CD14-positive monocyte (primary cell): ENCODE data around the gene ZC3HAV1. TPM values are rescaled to one million over a fixed set of nuclear protein-coding genes. Genes with fewer than 3 reads are reported as not detected.

Experiments
- DNase-seq, 3 donors: peaks; one replicate each; pipeline ENCODE4 v3.0.0-alpha.2; 2011 to 2022
- H2AFZ ChIP-seq: 2 replicates; pipeline ENCODE4 v1.6.0; 2012; ENCODE audit warnings: mild to moderate bottlenecking, low read depth, low read length, inconsistent platforms; ENCODE audit not compliant: insufficient read depth, poor library complexity, severe bottlenecking
- H3K27ac ChIP-seq, 2 donors: 1 replicate in 1 of 2; 2 replicates in 1 of 2; pipeline ENCODE4 v1.5.1; 2012 to 2013; ENCODE audit warnings: low read length in 2 of 2, control low read depth in 1 of 2, inconsistent platforms in 1 of 2, low read depth in 1 of 2, mild to moderate bottlenecking in 1 of 2
- H3K27me3 ChIP-seq, 2 donors: one replicate each; pipeline versions ENCODE4 v1.6.0 to v1.6.1; 2011 to 2013; ENCODE audit warnings: low read length in 2 of 2; ENCODE audit not compliant: control insufficient read depth in 2 of 2, insufficient read depth in 2 of 2
- H3K36me3 ChIP-seq, 2 donors: replicated peaks in 1 of 2; 1 replicate in 1 of 2; 2 replicates in 1 of 2; pipeline versions ENCODE4 v1.5.1 to v1.6.1; 2012 to 2013; ENCODE audit warnings: low read length in 2 of 2, control low read depth in 1 of 2, inconsistent platforms in 1 of 2, mild to moderate bottlenecking in 1 of 2; ENCODE audit not compliant: insufficient read depth in 2 of 2, control insufficient read depth in 1 of 2
- H3K4me1 ChIP-seq, 2 donors: 1 replicate in 1 of 2; 2 replicates in 1 of 2; pipeline versions ENCODE4 v1.5.1 to v1.6.1; 2012 to 2013; ENCODE audit warnings: low read length in 2 of 2, control low read depth in 1 of 2, inconsistent platforms in 1 of 2, mild to moderate bottlenecking in 1 of 2, moderate library complexity in 1 of 2; ENCODE audit not compliant: insufficient read depth in 2 of 2, control insufficient read depth in 1 of 2
- H3K4me2 ChIP-seq: replicated peaks from 2 replicates; pipeline ENCODE3; 2012; ENCODE audit warnings: low read length, moderate library complexity, mild to moderate bottlenecking; ENCODE audit not compliant: poor library complexity, severe bottlenecking; ENCODE audit errors: extremely low read depth
- H3K4me3 ChIP-seq, 3 experiments: fragments of 200-600 bp in 1 of 3; sonication (generic) in 1 of 3; replicated peaks in 1 of 3; 1 replicate in 2 of 3; 2 replicates in 1 of 3; pipeline ENCODE4 v1.5.1; 2011 to 2013; ENCODE audit warnings: low read length in 3 of 3, mild to moderate bottlenecking in 3 of 3, control low read depth in 2 of 3, low read depth in 2 of 3, inconsistent platforms in 1 of 3, moderate library complexity in 1 of 3
- H3K79me2 ChIP-seq: 2 replicates; pipeline ENCODE4 v1.6.0; 2012; ENCODE audit warnings: mild to moderate bottlenecking, control low read depth, inconsistent platforms, low read length, moderate library complexity; ENCODE audit not compliant: insufficient read depth
- H3K9ac ChIP-seq: 2 replicates; pipeline ENCODE4 v1.6.0; 2017; ENCODE audit warnings: low read length, mild to moderate bottlenecking; ENCODE audit not compliant: insufficient read depth, poor library complexity, severe bottlenecking
- H3K9me3 ChIP-seq, 2 donors: replicated peaks in 1 of 2; 1 replicate in 1 of 2; 2 replicates in 1 of 2; pipeline versions ENCODE4 v1.5.1 to v1.6.1; 2012 to 2013; ENCODE audit warnings: low read length in 2 of 2, control low read depth in 1 of 2; ENCODE audit not compliant: control insufficient read depth in 1 of 2, insufficient read depth in 1 of 2
- H4K20me1 ChIP-seq: 2 replicates; pipeline ENCODE4 v1.6.0; 2012; ENCODE audit warnings: mild to moderate bottlenecking, low read length, control low read depth, moderate library complexity; ENCODE audit not compliant: insufficient read depth
- H3K27ac Mint-ChIP-seq, 7 donors: one replicate each; pipeline ENCODE4 v1.8.0; 2020; ENCODE audit warnings: mild to moderate bottlenecking in 7 of 7, mixed read lengths in 7 of 7, moderate library complexity in 6 of 7, inconsistent platforms in 2 of 7
- H3K27me3 Mint-ChIP-seq, 3 donors: one replicate each; pipeline ENCODE4 v1.8.0; 2021 to 2022; ENCODE audit warnings: low read depth in 3 of 3, mild to moderate bottlenecking in 3 of 3, mixed read lengths in 3 of 3, moderate library complexity in 3 of 3, inconsistent platforms in 1 of 3
- H3K36me3 Mint-ChIP-seq, 2 donors: one replicate each; pipeline ENCODE4 v1.8.0; 2020; ENCODE audit warnings: mixed read lengths in 2 of 2, inconsistent platforms in 1 of 2, mild to moderate bottlenecking in 1 of 2
- H3K4me1 Mint-ChIP-seq: one replicate; pipeline ENCODE4 v1.8.0; 2020; ENCODE audit warnings: mild to moderate bottlenecking, mixed read lengths
- H3K4me3 Mint-ChIP-seq, 2 donors: one replicate each; pipeline ENCODE4 v1.8.0; 2020; ENCODE audit warnings: mild to moderate bottlenecking in 2 of 2, mixed read lengths in 2 of 2, moderate library complexity in 1 of 2
- H3K9me3 Mint-ChIP-seq, 7 donors: one replicate each; pipeline ENCODE4 v1.8.0; 2020 to 2022; ENCODE audit warnings: mixed read lengths in 7 of 7, mild to moderate bottlenecking in 6 of 7, moderate library complexity in 6 of 7, inconsistent platforms in 2 of 7
- WGBS: methylation state at CpG from one replicate; pipeline ENCODE4 v1.1.5; 2013; ENCODE audit warnings: missing lambda C conversion rate; ENCODE audit not compliant: insufficient coverage; 5-methylcytosine and 5-hydroxymethylcytosine counted together
- intact Hi-C, 2 donors: fragments of 100-400 bp; cut with micrococcal nuclease; formaldehyde crosslinking; loops; one replicate each; pipeline versions ENCODE4 v1.15.0 to v1.15.1; 2023
- polyA plus RNA-seq, 3 donors: library from polyadenylated mRNA; depleted of rRNA in 1 of 3; unstranded in 2 of 3; stranded (reverse) in 1 of 3; fragments of 300-500 nt in 2 of 3; fragments of >200 nt in 1 of 3; fragmentation: Illumina TruSeq in 2 of 3; gene quantifications; 1 replicate in 2 of 3; 2 replicates in 1 of 3; pipeline ENCODE4 v1.2.3, GENCODE V29; 2012 to 2021
- TF ChIP-seq, protein P1 (sequence below): fragments of 200-600 bp; IDR thresholded peaks from one replicate; pipeline ENCODE4 v1.8.0; 2022; ENCODE audit warnings: antibody characterized with exemption, mild to moderate bottlenecking

ZC3HAV1 gene
- polyA plus RNA-seq, 3 donors: 20.7 to 30.2 (median 21.2) TPM

DNA sequence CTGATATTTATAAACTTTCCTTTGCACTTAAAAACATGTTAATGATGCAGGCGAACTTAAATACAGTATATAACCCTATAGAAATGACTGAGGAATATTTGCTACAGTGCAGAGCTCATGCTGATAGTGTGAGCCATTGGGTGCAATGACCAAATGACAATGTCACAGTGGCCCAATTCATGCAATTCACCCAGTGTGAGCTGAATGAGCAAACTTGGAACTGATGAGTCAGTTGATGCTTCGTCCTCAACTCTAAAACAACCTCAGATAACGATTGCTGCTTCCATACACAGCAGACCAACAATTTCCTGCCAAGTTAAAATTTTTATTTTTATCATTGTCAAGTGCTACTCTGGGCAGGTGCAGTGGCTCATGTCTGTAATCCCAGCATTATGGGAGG is 61.5 kb downstream of the ZC3HAV1 start:
- Histone ChIP-seq H3K4me2 (no peak overlapping the region), H3K36me3 (peaks cover 71 to 89% of the 10 kb centered on the region in 2 donors), H3K4me3 (no peak overlapping the region), H3K27me3 (no peaks in the 10 kb centered on the region), H3K9ac (no peak overlapping the region), H3K9me3 (no peaks in the 10 kb centered on the region), H2AFZ (no peak overlapping the region), H3K27ac (no peak overlapping the region), H3K4me1 (peaks cover 0 to 8% of the 10 kb centered on the region in 2 donors), H4K20me1 (peaks cover 25% of the 10 kb centered on the region), H3K79me2 (no peaks in the 10 kb centered on the region)
- intact Hi-C loops: no loop called here
- no peak for DNase-seq
- Mint-ChIP-seq H3K4me3 (no peak overlapping the region), H3K27ac (peak overlapping the region in 2 of 7 donors; percentile 20 to 26), H3K36me3 (peaks cover 74 to 90% of the 10 kb centered on the region in 2 donors), H3K27me3 (no peaks in the 10 kb centered on the region), H3K4me1 (peaks cover 25% of the 10 kb centered on the region), H3K9me3 (no peaks in the 10 kb centered on the region)
- TF ChIP-seq, protein P1, sequence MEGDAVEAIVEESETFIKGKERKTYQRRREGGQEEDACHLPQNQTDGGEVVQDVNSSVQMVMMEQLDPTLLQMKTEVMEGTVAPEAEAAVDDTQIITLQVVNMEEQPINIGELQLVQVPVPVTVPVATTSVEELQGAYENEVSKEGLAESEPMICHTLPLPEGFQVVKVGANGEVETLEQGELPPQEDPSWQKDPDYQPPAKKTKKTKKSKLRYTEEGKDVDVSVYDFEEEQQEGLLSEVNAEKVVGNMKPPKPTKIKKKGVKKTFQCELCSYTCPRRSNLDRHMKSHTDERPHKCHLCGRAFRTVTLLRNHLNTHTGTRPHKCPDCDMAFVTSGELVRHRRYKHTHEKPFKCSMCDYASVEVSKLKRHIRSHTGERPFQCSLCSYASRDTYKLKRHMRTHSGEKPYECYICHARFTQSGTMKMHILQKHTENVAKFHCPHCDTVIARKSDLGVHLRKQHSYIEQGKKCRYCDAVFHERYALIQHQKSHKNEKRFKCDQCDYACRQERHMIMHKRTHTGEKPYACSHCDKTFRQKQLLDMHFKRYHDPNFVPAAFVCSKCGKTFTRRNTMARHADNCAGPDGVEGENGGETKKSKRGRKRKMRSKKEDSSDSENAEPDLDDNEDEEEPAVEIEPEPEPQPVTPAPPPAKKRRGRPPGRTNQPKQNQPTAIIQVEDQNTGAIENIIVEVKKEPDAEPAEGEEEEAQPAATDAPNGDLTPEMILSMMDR: no peak
- WGBS: no CpG with 5 or more reads among the region's 3 CpGs

DNA sequence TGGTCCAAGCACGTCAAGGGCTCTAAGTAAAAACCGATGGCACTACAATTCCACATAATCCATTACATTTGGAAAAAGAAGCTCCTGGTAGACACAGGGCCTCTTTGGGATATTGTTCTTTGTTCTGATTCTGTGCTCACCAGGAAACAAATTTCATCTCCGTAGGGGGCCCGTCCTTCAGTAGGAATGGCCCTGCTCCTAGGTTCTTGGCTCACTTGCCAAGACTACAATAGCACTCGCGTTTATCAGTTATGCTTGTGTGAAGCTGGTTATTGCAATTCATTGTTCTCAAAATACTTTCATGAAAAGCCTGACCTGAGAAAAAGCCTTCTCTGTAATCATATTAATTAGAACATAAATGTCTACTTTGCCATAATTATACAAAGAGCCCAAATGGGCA is 63.4 kb downstream of the ZC3HAV1 start:
- H3K4me1 ChIP-seq: peaks cover 0 to 8% of the 10 kb centered on the region in 2 donors

More for the DNA sequence above, 63.4 kb downstream of the ZC3HAV1 start:
- no peaks in the 10 kb centered on the region for H3K9me3 ChIP-seq
- peaks cover 0 to 2% (median 0%) of the 10 kb centered on the region in 3 donors for H3K27me3 Mint-ChIP-seq
- no peak overlapping the region for H3K4me2 ChIP-seq
- H3K79me2 ChIP-seq: no peaks in the 10 kb centered on the region
- H3K27ac ChIP-seq: no peak overlapping the region
- peaks cover 53 to 71% of the 10 kb centered on the region in 2 donors for H3K36me3 ChIP-seq
- TF ChIP-seq, protein P1: no peak
- H3K9me3 Mint-ChIP-seq: no peaks in the 10 kb centered on the region
- H2AFZ ChIP-seq: no peak overlapping the region
- no peak overlapping the region for H3K4me3 Mint-ChIP-seq
- peaks cover 25% of the 10 kb centered on the region for H4K20me1 ChIP-seq
- peaks cover 29% of the 10 kb centered on the region for H3K4me1 Mint-ChIP-seq
- no peak overlapping the region for H3K9ac ChIP-seq
- no peak for DNase-seq
- intact Hi-C loops: no loop called here
- WGBS: 100% methylated on average over 2 of the region's 6 CpGs
- no peaks in the 10 kb centered on the region for H3K27me3 ChIP-seq
- H3K36me3 Mint-ChIP-seq: peaks cover 62 to 72% of the 10 kb centered on the region in 2 donors
- peak overlapping the region in 4 of 7 donors; percentile 3 to 67 (median 58) for H3K27ac Mint-ChIP-seq
- no peak overlapping the region for H3K4me3 ChIP-seq
